WTC11 (cell line): ENCODE results near the gene ZPLD1. TPM values are rescaled to one million over a fixed set of nuclear protein-coding genes. Genes with fewer than 3 reads are reported as not detected.

ENCODE experiments used
- ATAC-seq: fragments of 200-7000 bp; cut with Tn5 transposase; 2 replicates; pipeline ENCODE4 v1.10.0; 2021; ENCODE audit warnings: mild to moderate bottlenecking, moderate library complexity
- CTCF ChIA-PET: fragments of 300-600 bp; sonication (Branson Sonifier 250); formaldehyde crosslinking; loops from one replicate; lab custom pipeline; 2021; ENCODE audit warnings: antibody characterized with exemption; lab: Charles Lee
- POLR2A ChIA-PET: fragments of 350-600 bp; sonication (Branson Sonifier 250); formaldehyde crosslinking; loops from one replicate; lab custom pipeline; 2021; ENCODE audit warnings: antibody characterized with exemption; lab: Charles Lee
- DNase-seq: peaks from one replicate; pipeline ENCODE4 v3.0.0; 2021; ENCODE audit warnings: low spot score
- H3K27ac Mint-ChIP-seq: 2 replicates; pipeline ENCODE4 v1.8.0; 2021; ENCODE audit warnings: mixed read lengths
- H3K27me3 Mint-ChIP-seq: 2 replicates; pipeline ENCODE4 v1.8.0; 2021; ENCODE audit warnings: low read depth, mild to moderate bottlenecking, moderate library complexity, mixed read lengths
- H3K36me3 Mint-ChIP-seq: 2 replicates; pipeline ENCODE4 v1.8.0; 2021; ENCODE audit warnings: mixed read lengths
- H3K4me1 Mint-ChIP-seq: 2 replicates; pipeline ENCODE4 v1.8.0; 2022; ENCODE audit warnings: mixed read lengths
- H3K4me3 Mint-ChIP-seq: 2 replicates; pipeline ENCODE4 v1.8.0; 2021; ENCODE audit warnings: mild to moderate bottlenecking, moderate library complexity, mixed read lengths
- H3K9me3 Mint-ChIP-seq: 2 replicates; pipeline ENCODE4 v1.8.0; 2021; ENCODE audit warnings: mixed read lengths
- AR ChIP-seq: fragments of 250-450 bp; sonication (Bioruptor Pico); IDR thresholded peaks from 2 replicates; pipeline ENCODE4 v1.9.0; 2021; ENCODE audit warnings: mild to moderate bottlenecking
- ATF1 ChIP-seq: sonication (generic); formaldehyde crosslinking; IDR thresholded peaks from 2 replicates; pipeline ENCODE4 v1.8.1; 2023; ENCODE audit warnings: mild to moderate bottlenecking, moderate library complexity, missing genetic modification reagents
- ATF2 ChIP-seq: sonication (generic); formaldehyde crosslinking; IDR thresholded peaks from 2 replicates; pipeline ENCODE4 v1.8.1; 2022; ENCODE audit warnings: low read depth, missing genetic modification reagents, borderline replicate concordance
- E2F4 ChIP-seq: sonication (generic); formaldehyde crosslinking; IDR thresholded peaks from 2 replicates; pipeline ENCODE4 v1.8.1; 2022; ENCODE audit warnings: low read depth, mild to moderate bottlenecking, moderate library complexity, missing genetic modification reagents, borderline replicate concordance
- ETV6 ChIP-seq: sonication (generic); formaldehyde crosslinking; IDR thresholded peaks from 2 replicates; pipeline ENCODE4 v1.8.1; 2022; ENCODE audit warnings: mild to moderate bottlenecking, missing genetic modification reagents
- FOXP1 ChIP-seq: sonication (generic); formaldehyde crosslinking; IDR thresholded peaks from 2 replicates; pipeline ENCODE4 v1.8.0; 2022; ENCODE audit warnings: missing genetic modification reagents, mild to moderate bottlenecking, moderate library complexity, borderline replicate concordance
- HMGA2 ChIP-seq: fragments of 250-450 bp; sonication (Bioruptor Pico); IDR thresholded peaks from 2 replicates; pipeline ENCODE4 v1.4.0; 2021; ENCODE audit warnings: mild to moderate bottlenecking, moderate library complexity
- IRF1 ChIP-seq: sonication (generic); formaldehyde crosslinking; IDR thresholded peaks from 2 replicates; pipeline ENCODE4 v1.8.0; 2023; ENCODE audit warnings: missing genetic modification reagents
- NFE2L1 ChIP-seq: sonication (generic); formaldehyde crosslinking; IDR thresholded peaks from 2 replicates; pipeline ENCODE4 v1.8.1; 2023; ENCODE audit warnings: missing genetic modification reagents
- OVOL2 ChIP-seq: fragments of 250-450 bp; sonication (Bioruptor Pico); IDR thresholded peaks from 2 replicates; pipeline ENCODE4 v1.9.0; 2021; ENCODE audit warnings: mild to moderate bottlenecking, borderline replicate concordance
- PRDM15 ChIP-seq: sonication (generic); formaldehyde crosslinking; IDR thresholded peaks from 2 replicates; pipeline ENCODE4 v1.8.0; 2022; ENCODE audit warnings: missing genetic modification reagents
- SOX15 ChIP-seq: fragments of 250-450 bp; sonication (Bioruptor Pico); IDR thresholded peaks from 2 replicates; pipeline ENCODE4 v1.9.0; 2021; ENCODE audit warnings: mild to moderate bottlenecking
- STAT6 ChIP-seq: sonication (generic); formaldehyde crosslinking; conservative IDR thresholded peaks from 2 replicates; pipeline ENCODE4 v1.8.1; 2023; ENCODE audit warnings: mild to moderate bottlenecking, low read depth, missing genetic modification reagents, moderate library complexity
- ZNF232 ChIP-seq: sonication (generic); formaldehyde crosslinking; IDR thresholded peaks from 2 replicates; pipeline ENCODE4 v1.8.0; 2022; ENCODE audit warnings: mild to moderate bottlenecking, missing genetic modification reagents
- ZNF317 ChIP-seq: sonication (generic); formaldehyde crosslinking; IDR thresholded peaks from 2 replicates; pipeline ENCODE4 v1.8.1; 2023; ENCODE audit warnings: low read depth, mild to moderate bottlenecking, moderate library complexity, missing genetic modification reagents, borderline replicate concordance
- ZNF416 ChIP-seq: fragments of 250-450 bp; sonication (Bioruptor Pico); IDR thresholded peaks from 2 replicates; pipeline ENCODE4 v1.9.0; 2021; ENCODE audit warnings: mild to moderate bottlenecking, inconsistent platforms
- ZNF512 ChIP-seq: sonication (generic); formaldehyde crosslinking; IDR thresholded peaks from 2 replicates; pipeline ENCODE4 v1.8.1; 2022; ENCODE audit warnings: missing genetic modification reagents, borderline replicate concordance
- total RNA-seq: library from RNA; stranded (reverse); gene quantifications from 3 replicates; pipeline ENCODE4 v1.2.3, GENCODE V29; 2021

The ZPLD1 gene
- total RNA-seq, 1 experiment from 2014 or later, result not detected

- ChIA-PET POLR2A (no interaction called here), CTCF (no interaction called here)
- TF ChIP-seq ATF2 (CRISPR knock-in tag), result no peak
- no peak for TF ChIP-seq ZNF232 (CRISPR knock-in tag)
- no peak for TF ChIP-seq FOXP1
- no peak for TF ChIP-seq ATF1
- no peak for TF ChIP-seq SOX15
- TF ChIP-seq ETV6, result no peak
- TF ChIP-seq IRF1 (CRISPR knock-in tag), result no peak
- TF ChIP-seq NFE2L1, result no peak
- no peak for TF ChIP-seq ZNF317 (CRISPR knock-in tag)
- no peak for TF ChIP-seq E2F4 (CRISPR knock-in tag)
- no peak for TF ChIP-seq HMGA2 (CRISPR knock-in tag)
- TF ChIP-seq PRDM15 (CRISPR knock-in tag), result no peak
- TF ChIP-seq ZNF512 (CRISPR knock-in tag), result no peak
- TF ChIP-seq AR (CRISPR knock-in tag), result no peak
- TF ChIP-seq OVOL2 (CRISPR knock-in tag), result no peak
- TF ChIP-seq STAT6 (CRISPR knock-in tag), result no peak
- TF ChIP-seq ZNF416 (CRISPR knock-in tag), result no peak
- Mint-ChIP-seq H3K4me3 (no peak overlapping the region), H3K4me1 (0 out of 2 replicates have a peak, but pooled peaks cover 2% of the 10 kb centered on the region), H3K27me3 (no peaks in the 10 kb centered on the region), H3K27ac (no peak overlapping the region; the same call in 1 of the 2 replicates), H3K36me3 (no peaks in the 10 kb centered on the region), H3K9me3 (no peaks in the 10 kb centered on the region)
- DNase-seq, result no peak
- ATAC-seq, result no peak
Measured at GRCh38 chr3:102451543-102451942, 16.7 kb downstream of the ZPLD1 start.
